Skeletal muscle tissue (tissue), 4 donors: ENCODE data around the gene SPINDOC. TPM values are rescaled to one million over a fixed set of nuclear protein-coding genes. Genes with fewer than 3 reads are reported as not detected.
"Not testable (repeated sequence)": the region's sequence is repeated elsewhere in the genome, so short reads cannot be mapped to it uniquely, and the experiment has no call there.

Source experiments
- H3K27ac ChIP-seq: one replicate; pipeline ENCODE4 v1.7.0; 2013; ENCODE audit warnings: mild to moderate bottlenecking, low read depth, low read length, inconsistent platforms
- H3K27me3 ChIP-seq, 3 donors: one replicate each; pipeline ENCODE4 v1.7.0; 2013; ENCODE audit warnings: low read length in 3 of 3; ENCODE audit not compliant: control insufficient read depth in 3 of 3, insufficient read depth in 3 of 3
- H3K36me3 ChIP-seq, 3 donors: one replicate each; pipeline ENCODE4 v1.7.0; 2013; ENCODE audit warnings: low read length in 3 of 3; ENCODE audit not compliant: control insufficient read depth in 3 of 3, insufficient read depth in 3 of 3
- H3K4me1 ChIP-seq, 3 donors: one replicate each; pipeline ENCODE4 v1.7.0; 2013; ENCODE audit warnings: low read length in 3 of 3, mild to moderate bottlenecking in 3 of 3; ENCODE audit not compliant: control insufficient read depth in 3 of 3, insufficient read depth in 3 of 3
- H3K4me3 ChIP-seq, 3 donors: one replicate each; pipeline ENCODE4 v1.7.0; 2013; ENCODE audit warnings: low read length in 3 of 3
- H3K9ac ChIP-seq, 3 donors: one replicate each; pipeline ENCODE4 v1.7.0; 2013; ENCODE audit warnings: low read length in 3 of 3, mild to moderate bottlenecking in 3 of 3, moderate library complexity in 2 of 3, low read depth in 1 of 3
- H3K9me3 ChIP-seq, 3 donors: one replicate each; pipeline ENCODE4 v1.7.0; 2013; ENCODE audit warnings: low read length in 3 of 3; ENCODE audit not compliant: control insufficient read depth in 3 of 3
- total RNA-seq: library from RNA; depleted of rRNA; stranded (reverse); fragments of >200 nt; gene quantifications from one replicate; pipeline ENCODE4 v1.2.3, GENCODE V29; 2014
- donor health status: Osteomylitis.

SPINDOC gene
- total RNA-seq, 1 donor from 2014 or later, result 6.8 TPM

DNA sequence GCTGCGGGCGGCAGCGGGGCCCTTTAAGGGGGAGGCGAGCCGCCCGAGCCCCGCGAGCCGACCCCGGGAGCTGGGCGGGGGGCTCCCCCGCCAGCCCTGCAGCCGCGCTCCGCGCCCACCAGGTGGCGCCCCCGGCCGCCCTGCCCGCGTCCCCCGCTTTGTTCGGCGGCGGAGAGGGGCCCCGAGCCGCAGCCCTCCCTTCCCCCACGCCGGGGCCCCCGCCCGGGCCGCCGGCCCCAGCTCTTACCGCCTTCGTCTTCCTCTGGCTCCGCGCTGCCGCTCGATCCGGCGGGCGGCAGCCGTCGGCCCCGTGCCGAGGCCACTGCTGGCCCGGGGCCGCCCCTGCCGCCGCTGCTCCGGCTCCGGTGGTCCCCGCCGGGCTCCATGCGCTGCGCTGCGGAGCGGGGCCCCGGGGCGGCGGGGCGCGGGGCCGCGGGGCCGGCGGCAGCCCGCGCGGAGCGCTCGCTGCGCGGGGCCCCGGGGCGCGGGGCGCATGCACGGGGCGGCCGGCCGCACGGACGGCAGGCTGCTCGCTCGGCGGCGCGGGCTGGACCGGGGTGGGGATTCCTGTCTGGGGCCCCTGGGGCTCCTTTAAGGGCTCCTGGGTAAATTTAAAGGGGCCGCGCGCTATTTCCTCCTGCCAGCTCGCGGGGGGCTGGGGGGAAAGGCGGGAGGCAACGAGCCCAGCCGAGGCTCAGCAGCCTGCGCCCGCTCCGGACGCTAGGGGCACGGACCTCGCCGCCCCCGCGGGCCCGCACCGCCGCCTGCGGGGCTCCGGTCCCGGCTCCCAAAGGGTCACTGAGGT is 44.8 kb upstream of the SPINDOC start, which contains the start of gene ZFTA:
Gene ZFTA, minus strand, starts transcription at position 539 of the 805 bp plus-strand sequence. Its CDS starts 153 bp downstream, at position 386.
- Histone ChIP-seq H3K4me1 (peaks cover 10 to 17% (median 15%) of the 10 kb centered on the region in 3 donors), H3K9me3 (no peaks in the 10 kb centered on the region), H3K4me3 (peak within 1 kb of the TSS; percentile 73 to 82 (median 79)), H3K36me3 (no peaks in the 10 kb centered on the region), H3K27me3 (no peaks in the 10 kb centered on the region), H3K9ac (peak within 1 kb of the TSS; percentile 74 to 85 (median 83)), H3K27ac (peak within 1 kb of the TSS; percentile 75)

DNA sequence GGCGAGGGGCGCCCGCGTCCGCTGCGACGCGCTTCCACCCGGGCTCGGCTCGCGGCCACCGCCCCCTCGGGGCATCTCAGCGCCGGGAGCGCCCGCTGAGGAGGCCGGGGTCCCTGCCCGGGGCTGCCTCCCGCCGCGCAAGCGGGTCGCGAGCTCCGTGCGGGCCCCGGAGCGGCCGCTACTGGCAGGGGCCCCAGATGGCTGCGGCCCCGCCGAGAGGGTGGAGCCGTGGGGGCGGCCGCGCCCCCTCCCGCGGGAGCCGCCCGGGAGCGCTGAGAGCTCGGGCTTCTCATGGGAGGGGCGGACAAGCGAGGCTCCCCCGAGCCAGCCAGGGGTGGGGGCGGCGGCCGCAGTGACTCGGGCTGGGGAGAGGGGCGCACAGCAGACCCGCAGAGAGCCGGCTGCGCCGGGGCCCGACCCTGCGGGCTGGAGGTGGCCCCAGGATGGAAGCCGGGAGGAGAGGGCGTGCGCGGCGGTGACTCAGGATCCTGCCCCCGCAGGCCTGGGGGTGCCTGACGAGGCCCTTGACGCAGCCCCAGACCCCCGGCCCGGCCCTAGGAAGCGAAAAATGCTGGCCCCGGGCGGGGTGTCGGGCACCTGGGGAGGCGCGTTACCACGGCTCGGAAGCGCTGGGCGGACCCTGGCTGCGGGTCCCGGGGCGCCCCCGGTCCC is 44.1 kb upstream of the SPINDOC start:
- Histone ChIP-seq H3K27me3 (no peaks in the 10 kb centered on the region), H3K9ac (peak overlapping the region; percentile 62 to 85 (median 65)), H3K36me3 (no peaks in the 10 kb centered on the region), H3K4me1 (peaks cover 10 to 17% (median 15%) of the 10 kb centered on the region in 3 donors), H3K9me3 (no peaks in the 10 kb centered on the region), H3K4me3 (peak overlapping the region; percentile 48 to 79 (median 73)), H3K27ac (peak overlapping the region; percentile 34)

GRCh38 chr11:63769714-63770455 is 43.4 kb upstream of the SPINDOC start:
- Histone ChIP-seq H3K27me3 (no peaks in the 10 kb centered on the region), H3K27ac (peak overlapping the region; percentile 34), H3K4me3 (peak overlapping the region; percentile 26 to 79 (median 73)), H3K4me1 (peaks cover 10 to 17% (median 15%) of the 10 kb centered on the region in 3 donors), H3K9ac (peak overlapping the region in 2 of 3 donors; percentile 62 to 85), H3K36me3 (no peaks in the 10 kb centered on the region), H3K9me3 (no peaks in the 10 kb centered on the region)

DNA sequence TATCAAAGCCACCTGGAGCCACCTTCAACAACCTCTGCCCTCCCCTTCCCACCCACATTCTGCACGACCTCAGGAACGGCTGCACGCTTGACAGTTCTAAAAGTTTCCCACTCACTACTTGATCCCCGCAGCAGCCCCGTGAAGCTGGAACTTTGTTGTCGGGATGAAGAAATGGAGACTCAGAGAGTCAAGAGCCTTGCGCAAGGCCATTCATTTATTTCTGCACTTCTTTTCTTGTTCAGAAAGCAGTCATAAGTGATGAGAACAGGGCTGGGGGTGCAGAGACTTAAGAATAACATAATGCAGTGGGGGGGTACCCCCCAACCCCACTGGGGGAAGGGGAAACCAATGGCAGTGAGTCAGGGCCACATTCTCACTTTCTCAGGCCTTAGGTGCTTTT is 42.5 kb upstream of the SPINDOC start:
- H3K9me3 ChIP-seq, result no peaks in the 10 kb centered on the region
- H3K27me3 ChIP-seq, result no peaks in the 10 kb centered on the region
- no peak overlapping the region for H3K27ac ChIP-seq
- no peaks in the 10 kb centered on the region for H3K36me3 ChIP-seq
- no peak overlapping the region for H3K4me3 ChIP-seq
- no peak overlapping the region for H3K9ac ChIP-seq
- peaks cover 10 to 17% (median 15%) of the 10 kb centered on the region in 3 donors for H3K4me1 ChIP-seq

DNA sequence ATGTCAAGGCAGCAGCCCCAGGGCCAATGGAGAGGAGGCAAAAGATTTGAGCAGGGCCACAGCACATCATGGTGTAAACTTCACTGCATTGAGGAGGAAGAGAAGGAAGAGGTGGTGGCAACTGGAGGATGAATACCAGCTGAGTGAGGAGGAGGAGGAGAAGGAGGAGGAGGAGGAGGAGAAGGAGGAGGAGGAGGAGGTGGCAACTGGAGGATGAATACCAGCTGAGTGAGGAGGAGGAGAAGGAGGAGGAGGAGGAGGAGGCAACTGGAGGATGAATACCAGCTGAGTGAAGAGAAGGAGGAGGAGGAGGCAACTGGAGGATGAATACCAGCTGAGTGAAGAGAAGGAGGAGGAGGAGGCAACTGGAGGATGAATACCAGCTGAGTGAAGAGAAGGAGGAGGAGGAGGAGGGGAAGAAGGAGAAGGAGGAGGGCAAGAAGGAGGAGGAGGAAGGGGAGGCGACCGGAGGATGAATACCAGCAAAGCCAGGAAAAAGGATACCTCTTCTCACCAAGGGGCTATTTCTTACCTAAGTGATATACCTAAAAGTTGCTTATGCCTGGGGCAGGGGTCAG is 41.4 kb upstream of the SPINDOC start:
- H3K4me1 ChIP-seq, result peaks cover 8 to 14% (median 12%) of the 10 kb centered on the region in 3 donors
- H3K36me3 ChIP-seq, H3K4me3 ChIP-seq, H3K27ac ChIP-seq, H3K9me3 ChIP-seq, H3K27me3 ChIP-seq, H3K9ac ChIP-seq: not testable (repeated sequence)

DNA sequence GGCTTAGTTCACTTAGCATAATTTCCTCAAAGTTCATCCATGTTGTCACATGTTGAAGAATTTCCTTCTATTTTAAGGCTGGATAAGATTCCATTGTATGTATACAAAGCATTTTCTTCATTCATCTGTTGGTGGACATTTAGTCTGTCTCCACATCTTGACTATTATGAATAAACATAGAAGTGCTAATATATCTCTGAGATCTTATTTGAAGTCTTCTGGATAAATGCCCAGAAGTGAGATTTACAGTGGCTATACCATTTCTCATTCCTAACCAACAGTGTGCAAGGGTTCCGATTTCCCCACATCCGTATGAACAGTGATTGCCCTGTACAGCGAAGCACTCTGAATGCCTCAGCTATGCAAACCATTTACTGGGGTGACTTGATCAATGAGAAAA is 38.1 kb upstream of the SPINDOC start:
- Histone ChIP-seq H3K27ac (no peak overlapping the region), H3K4me3 (no peak overlapping the region), H3K9ac (no peak overlapping the region), H3K36me3 (no peaks in the 10 kb centered on the region), H3K9me3 (no peaks in the 10 kb centered on the region), H3K27me3 (no peaks in the 10 kb centered on the region), H3K4me1 (no peaks in the 10 kb centered on the region)

DNA sequence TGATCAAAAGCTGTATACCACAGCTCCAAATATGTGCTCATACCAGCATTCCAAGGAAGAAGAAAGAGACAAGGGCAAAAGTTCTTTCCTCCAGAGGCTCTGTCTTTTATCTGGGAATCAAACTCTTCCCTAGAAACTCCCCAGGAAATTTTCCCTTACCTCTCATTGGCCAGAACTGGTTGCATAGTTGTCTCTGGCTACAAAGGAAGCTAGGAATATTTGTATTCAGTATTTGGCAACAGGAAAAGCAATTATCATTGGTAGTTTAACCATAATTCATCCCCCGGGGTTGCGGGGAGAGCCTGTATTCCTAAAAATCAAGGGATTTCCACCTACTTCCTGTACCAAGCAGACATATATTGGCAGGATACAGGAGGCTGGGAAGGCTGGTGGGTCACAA is 34.2 kb upstream of the SPINDOC start:
- Histone ChIP-seq H3K27me3 (no peaks in the 10 kb centered on the region), H3K4me1 (no peaks in the 10 kb centered on the region), H3K4me3 (no peak overlapping the region), H3K9me3 (no peaks in the 10 kb centered on the region), H3K27ac (no peak overlapping the region), H3K36me3 (no peaks in the 10 kb centered on the region), H3K9ac (no peak overlapping the region)

DNA sequence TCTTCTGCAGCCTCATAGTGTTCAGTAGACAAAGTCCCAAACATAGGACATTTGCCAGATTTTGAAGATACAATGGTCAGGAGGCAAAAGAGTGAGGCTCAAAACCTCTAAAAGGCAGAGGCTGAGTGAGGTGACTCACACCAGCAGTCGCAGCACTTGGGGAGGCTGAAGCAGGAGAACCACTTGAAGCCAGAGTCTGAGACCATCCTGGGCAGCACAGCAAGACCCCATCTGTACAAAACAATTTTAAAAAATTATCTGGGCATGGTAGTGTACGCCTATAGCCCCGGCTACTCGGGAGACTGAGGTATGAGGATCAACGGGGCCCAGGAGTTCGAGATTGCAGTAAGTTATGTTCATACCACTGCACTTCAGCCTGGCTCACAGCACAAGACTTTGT is 30.5 kb upstream of the SPINDOC start:
- Histone ChIP-seq H3K9ac (no peak overlapping the region), H3K9me3 (no peaks in the 10 kb centered on the region), H3K27ac (no peak overlapping the region), H3K36me3 (no peaks in the 10 kb centered on the region), H3K27me3 (no peaks in the 10 kb centered on the region), H3K4me1 (no peaks in the 10 kb centered on the region), H3K4me3 (no peak overlapping the region)

GRCh38 chr11:63783925-63784592 is 29.2 kb upstream of the SPINDOC start:
- Histone ChIP-seq H3K36me3 (no peaks in the 10 kb centered on the region), H3K9me3 (no peaks in the 10 kb centered on the region), H3K9ac (no peak overlapping the region), H3K4me1 (no peaks in the 10 kb centered on the region), H3K4me3 (no peak overlapping the region), H3K27me3 (no peaks in the 10 kb centered on the region), H3K27ac (no peak overlapping the region)
